Measurements from ENCODE around the gene SLC25A22. TPM values are rescaled to one million over a fixed set of nuclear protein-coding genes. Genes with fewer than 3 reads are reported as not detected.
A peak's percentile ranks its signal among the peaks of the same experiment; 100 is the strongest.

The SLC25A22 gene
- total RNA-seq, 6 experiments from 2014 or later = 20.6 to 40.2 (median 29.9) TPM

DNA sequence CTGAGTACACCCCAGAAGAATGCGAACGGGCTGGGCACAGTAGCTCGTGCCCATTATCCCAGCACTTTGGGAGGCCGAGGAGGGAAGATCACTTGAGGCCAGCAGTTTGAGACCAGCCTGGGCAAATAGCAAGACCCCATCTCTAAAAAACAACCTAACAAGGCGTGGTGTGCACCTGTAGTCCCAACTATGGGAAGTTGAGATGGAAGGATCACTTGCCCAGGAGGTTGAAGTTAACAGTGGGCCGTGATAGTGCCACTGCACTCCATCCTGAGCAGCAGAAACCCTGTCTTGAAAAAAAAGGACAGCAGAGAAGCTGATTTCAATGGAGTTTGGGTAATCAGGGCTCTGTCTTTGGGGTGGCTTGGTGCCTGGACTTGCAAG, 15.0 kb upstream of the SLC25A22 start:
- TF ChIP-seq, protein P1, sequence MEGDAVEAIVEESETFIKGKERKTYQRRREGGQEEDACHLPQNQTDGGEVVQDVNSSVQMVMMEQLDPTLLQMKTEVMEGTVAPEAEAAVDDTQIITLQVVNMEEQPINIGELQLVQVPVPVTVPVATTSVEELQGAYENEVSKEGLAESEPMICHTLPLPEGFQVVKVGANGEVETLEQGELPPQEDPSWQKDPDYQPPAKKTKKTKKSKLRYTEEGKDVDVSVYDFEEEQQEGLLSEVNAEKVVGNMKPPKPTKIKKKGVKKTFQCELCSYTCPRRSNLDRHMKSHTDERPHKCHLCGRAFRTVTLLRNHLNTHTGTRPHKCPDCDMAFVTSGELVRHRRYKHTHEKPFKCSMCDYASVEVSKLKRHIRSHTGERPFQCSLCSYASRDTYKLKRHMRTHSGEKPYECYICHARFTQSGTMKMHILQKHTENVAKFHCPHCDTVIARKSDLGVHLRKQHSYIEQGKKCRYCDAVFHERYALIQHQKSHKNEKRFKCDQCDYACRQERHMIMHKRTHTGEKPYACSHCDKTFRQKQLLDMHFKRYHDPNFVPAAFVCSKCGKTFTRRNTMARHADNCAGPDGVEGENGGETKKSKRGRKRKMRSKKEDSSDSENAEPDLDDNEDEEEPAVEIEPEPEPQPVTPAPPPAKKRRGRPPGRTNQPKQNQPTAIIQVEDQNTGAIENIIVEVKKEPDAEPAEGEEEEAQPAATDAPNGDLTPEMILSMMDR (IDR thresholded peaks at IDR 0.05) = no peak
- no peak for TF ChIP-seq POLR2A (IDR thresholded peaks at IDR 0.05)
- WGBS (ENCODE audit: insufficient coverage, low coverage, low lambda C conversion rate, missing lambda C conversion rate) = 84% methylated on average over 5 of the region's 6 CpGs
- DNase-seq = no peak
- ATAC-seq = no peak
- no peak overlapping the region for H3K27ac ChIP-seq
- intact Hi-C loops (cut with DNase I) = no loop called here
- H3K27me3 ChIP-seq = no peaks in the 10 kb centered on the region
- peaks cover 0 to 29% (median 0%) of the 10 kb centered on the region in 4 donors for H3K36me3 ChIP-seq
- no peak overlapping the region for H3K4me3 ChIP-seq
- peaks cover 0 to 22% (median 8%) of the 10 kb centered on the region in 4 donors for H3K4me1 ChIP-seq
- H3K9me3 ChIP-seq = no peaks in the 10 kb centered on the region

DNA sequence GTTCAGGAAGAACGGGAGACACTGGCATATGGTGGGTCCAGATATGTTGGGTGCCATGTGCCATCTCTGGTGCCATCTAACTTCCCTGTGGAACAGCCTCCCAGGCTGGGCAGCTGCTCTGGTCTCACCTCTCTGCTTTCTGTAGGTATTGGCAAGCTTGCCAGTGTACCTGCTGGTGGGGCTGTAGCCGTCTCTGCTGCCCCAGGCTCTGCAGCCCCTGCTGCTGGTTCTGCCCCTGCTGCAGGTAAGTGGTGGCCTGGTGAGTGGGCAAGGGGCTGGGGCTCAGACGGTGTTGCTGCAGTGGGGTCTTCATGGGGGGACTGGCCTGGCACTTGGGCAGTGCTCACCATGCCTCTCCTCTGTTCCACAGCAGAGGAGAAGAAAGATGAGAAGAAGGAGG, 14.3 kb upstream of the SLC25A22 start:
- DNase-seq = no peak
- peaks cover 0 to 29% (median 0%) of the 10 kb centered on the region in 4 donors for H3K36me3 ChIP-seq
- TF ChIP-seq, protein P1 (IDR thresholded peaks at IDR 0.05) = no peak
- no peak for TF ChIP-seq POLR2A (IDR thresholded peaks at IDR 0.05)
- no peaks in the 10 kb centered on the region for H3K9me3 ChIP-seq
- intact Hi-C loops (cut with DNase I) = no loop called here
- H3K27me3 ChIP-seq = no peaks in the 10 kb centered on the region
- ATAC-seq = no peak
- H3K4me1 ChIP-seq = peaks cover 0 to 22% (median 8%) of the 10 kb centered on the region in 4 donors
- no peak overlapping the region for H3K27ac ChIP-seq
- no peak overlapping the region for H3K4me3 ChIP-seq
- no CpG with 5 or more reads among the region's 3 CpGs for WGBS (ENCODE audit: insufficient coverage, low coverage, low lambda C conversion rate, missing lambda C conversion rate)

- 63% methylated on average over 4 of the region's 14 CpGs for WGBS (ENCODE audit: insufficient coverage, low coverage, low lambda C conversion rate, missing lambda C conversion rate)
- Histone ChIP-seq H3K9me3 (no peaks in the 10 kb centered on the region), H3K4me3 (peak overlapping the region in 1 of 3 donors; percentile 84), H3K27me3 (no peaks in the 10 kb centered on the region), H3K27ac (no peak overlapping the region), H3K36me3 (peaks cover 0 to 29% (median 0%) of the 10 kb centered on the region in 4 donors), H3K4me1 (peaks cover 0 to 22% (median 8%) of the 10 kb centered on the region in 4 donors)
- DNase-seq (no peak), ATAC-seq (no peak)
- TF ChIP-seq, protein P1 (IDR thresholded peaks at IDR 0.05) = peak in 1 of 4 donors; percentile 10
- no peak for TF ChIP-seq POLR2A (IDR thresholded peaks at IDR 0.05)
- intact Hi-C loops (cut with DNase I) = no loop called here
Measured at GRCh38 chr11:811446-812245, 13.6 kb upstream of the SLC25A22 start.

DNA sequence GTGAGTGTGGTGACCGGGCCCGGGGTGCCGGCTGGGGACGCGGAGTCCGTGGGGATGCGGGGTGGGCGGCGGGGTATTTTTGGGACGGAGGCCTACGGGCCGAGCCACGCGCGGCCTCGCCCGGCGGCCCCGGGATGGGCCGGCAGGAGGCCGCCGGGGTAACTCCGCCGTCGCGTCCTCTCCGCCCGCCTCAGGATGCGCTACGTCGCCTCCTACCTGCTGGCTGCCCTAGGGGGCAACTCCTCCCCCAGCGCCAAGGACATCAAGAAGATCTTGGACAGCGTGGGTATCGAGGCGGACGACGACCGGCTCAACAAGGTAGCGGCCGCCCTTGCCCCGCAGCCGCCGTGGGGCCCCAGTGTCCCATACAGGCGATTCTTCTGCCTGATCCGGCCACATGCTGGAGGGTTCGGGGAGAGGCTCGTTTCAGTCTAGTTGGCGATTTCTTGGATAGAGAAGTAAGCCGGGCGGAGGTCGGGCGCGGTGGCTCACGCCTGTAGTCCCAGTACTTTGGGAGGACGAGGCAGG, 12.0 kb upstream of the SLC25A22 start:
- 1% methylated on average over 19 of the region's 55 CpGs for WGBS (ENCODE audit: insufficient coverage, low coverage, low lambda C conversion rate, missing lambda C conversion rate)
- DNase-seq = no peak
- Histone ChIP-seq H3K36me3 (peaks cover 0 to 29% (median 0%) of the 10 kb centered on the region in 4 donors), H3K4me1 (peaks cover 0 to 22% (median 8%) of the 10 kb centered on the region in 4 donors), H3K4me3 (peak overlapping the region; percentile 84 to 100 (median 99)), H3K27ac (peak overlapping the region; percentile 91 to 95 (median 94)), H3K9me3 (no peaks in the 10 kb centered on the region), H3K27me3 (no peaks in the 10 kb centered on the region)
- intact Hi-C loops (cut with DNase I) = no loop called here
- TF ChIP-seq POLR2A (IDR thresholded peaks at IDR 0.05) = peak; percentile 73
- TF ChIP-seq, protein P1 (IDR thresholded peaks at IDR 0.05) = peak in 2 of 4 donors; percentile 3 to 7
- no peak for ATAC-seq
